ENCODE measurements around the gene POLE.

- TF ChIP-seq POLR2A (IDR thresholded peaks at IDR 0.05) (no peak), POLR2AphosphoS5 (IDR thresholded peaks at IDR 0.05; ENCODE audit: insufficient read depth in 1 of 2, low read depth in 1 of 2) (no peak)
- TF ChIP-seq, protein P1, sequence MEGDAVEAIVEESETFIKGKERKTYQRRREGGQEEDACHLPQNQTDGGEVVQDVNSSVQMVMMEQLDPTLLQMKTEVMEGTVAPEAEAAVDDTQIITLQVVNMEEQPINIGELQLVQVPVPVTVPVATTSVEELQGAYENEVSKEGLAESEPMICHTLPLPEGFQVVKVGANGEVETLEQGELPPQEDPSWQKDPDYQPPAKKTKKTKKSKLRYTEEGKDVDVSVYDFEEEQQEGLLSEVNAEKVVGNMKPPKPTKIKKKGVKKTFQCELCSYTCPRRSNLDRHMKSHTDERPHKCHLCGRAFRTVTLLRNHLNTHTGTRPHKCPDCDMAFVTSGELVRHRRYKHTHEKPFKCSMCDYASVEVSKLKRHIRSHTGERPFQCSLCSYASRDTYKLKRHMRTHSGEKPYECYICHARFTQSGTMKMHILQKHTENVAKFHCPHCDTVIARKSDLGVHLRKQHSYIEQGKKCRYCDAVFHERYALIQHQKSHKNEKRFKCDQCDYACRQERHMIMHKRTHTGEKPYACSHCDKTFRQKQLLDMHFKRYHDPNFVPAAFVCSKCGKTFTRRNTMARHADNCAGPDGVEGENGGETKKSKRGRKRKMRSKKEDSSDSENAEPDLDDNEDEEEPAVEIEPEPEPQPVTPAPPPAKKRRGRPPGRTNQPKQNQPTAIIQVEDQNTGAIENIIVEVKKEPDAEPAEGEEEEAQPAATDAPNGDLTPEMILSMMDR (IDR thresholded peaks at IDR 0.05): no peak
These were observed 49.3 kb downstream of the POLE start for GRCh38 chr12:132637811-132638210.

Data from vagina (tissue), 2 donors.